ENCODE measurements around the gene HEPN1.

DNA sequence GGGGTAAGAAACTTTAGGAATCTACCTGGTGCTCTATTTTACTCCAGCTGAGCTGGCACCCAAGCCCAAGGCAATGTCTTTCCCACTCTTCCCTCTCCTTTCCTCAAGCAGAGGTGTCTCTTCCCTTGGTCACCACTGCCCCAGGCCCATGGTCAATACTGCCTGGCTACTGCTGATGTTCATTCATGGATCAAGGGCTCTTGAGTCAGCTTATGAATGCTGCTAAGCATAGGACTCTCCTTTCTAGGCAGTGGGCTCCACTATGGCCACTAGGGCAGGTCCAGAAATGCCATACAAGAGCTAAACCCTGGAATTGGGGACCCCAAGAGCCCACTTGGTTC is 2.7 kb upstream of the HEPN1 start:
- no peak for TF ChIP-seq ZNF274 (IDR thresholded peaks at IDR 0.05; ENCODE audit: low read depth, low read length)
- no peak for TF ChIP-seq SUZ12 (IDR thresholded peaks at IDR 0.05; ENCODE audit: extremely low read depth, insufficient read depth, insufficient read length)
- no peak for TF ChIP-seq YY1 (IDR thresholded peaks at IDR 0.05; ENCODE audit: insufficient read depth, insufficient read length)

Measured in NT2/D1 (cell line).